Endothelial cell of umbilical vein (primary cell): ENCODE results near the gene OR4D2.

Experiments
- POLR2A ChIP-seq: IDR thresholded peaks from 2 replicates; pipeline ENCODE4 v1.6.1; 2012; ENCODE audit warnings: low read depth, mild to moderate bottlenecking, control low read depth, low read length
- TF ChIP-seq, protein P1 (sequence below), 2 donors: IDR thresholded peaks; 1 replicate in 1 of 2; 2 replicates in 1 of 2; pipeline ENCODE4 v1.5.1; 2011; ENCODE audit warnings: low read length in 2 of 2, mild to moderate bottlenecking in 2 of 2, moderate library complexity in 2 of 2, control low read depth in 1 of 2, inconsistent platforms in 1 of 2, low read depth in 1 of 2; ENCODE audit not compliant: insufficient read depth in 1 of 2; ENCODE audit errors: extremely low read depth in 1 of 2

DNA sequence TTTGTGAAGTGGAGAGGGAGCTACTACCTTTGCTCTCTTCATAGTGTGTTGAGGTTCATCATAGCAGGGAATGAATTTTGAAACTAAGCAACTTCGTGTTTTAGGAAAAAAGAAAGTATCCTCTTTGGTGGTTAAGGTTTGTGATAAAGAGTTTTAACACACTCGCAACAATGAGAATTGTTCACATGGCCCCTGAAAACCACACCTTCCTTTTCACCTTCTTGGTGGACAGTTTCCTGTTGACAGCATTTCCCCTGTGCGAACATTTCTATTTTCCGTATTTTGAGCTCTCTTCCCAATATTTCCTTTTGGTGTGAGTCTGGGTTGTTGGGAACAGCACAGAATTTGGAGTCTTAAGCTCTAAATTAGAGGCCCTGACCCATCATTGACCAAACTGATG, 3.8 kb downstream of the OR4D2 start:
- TF ChIP-seq, protein P1, sequence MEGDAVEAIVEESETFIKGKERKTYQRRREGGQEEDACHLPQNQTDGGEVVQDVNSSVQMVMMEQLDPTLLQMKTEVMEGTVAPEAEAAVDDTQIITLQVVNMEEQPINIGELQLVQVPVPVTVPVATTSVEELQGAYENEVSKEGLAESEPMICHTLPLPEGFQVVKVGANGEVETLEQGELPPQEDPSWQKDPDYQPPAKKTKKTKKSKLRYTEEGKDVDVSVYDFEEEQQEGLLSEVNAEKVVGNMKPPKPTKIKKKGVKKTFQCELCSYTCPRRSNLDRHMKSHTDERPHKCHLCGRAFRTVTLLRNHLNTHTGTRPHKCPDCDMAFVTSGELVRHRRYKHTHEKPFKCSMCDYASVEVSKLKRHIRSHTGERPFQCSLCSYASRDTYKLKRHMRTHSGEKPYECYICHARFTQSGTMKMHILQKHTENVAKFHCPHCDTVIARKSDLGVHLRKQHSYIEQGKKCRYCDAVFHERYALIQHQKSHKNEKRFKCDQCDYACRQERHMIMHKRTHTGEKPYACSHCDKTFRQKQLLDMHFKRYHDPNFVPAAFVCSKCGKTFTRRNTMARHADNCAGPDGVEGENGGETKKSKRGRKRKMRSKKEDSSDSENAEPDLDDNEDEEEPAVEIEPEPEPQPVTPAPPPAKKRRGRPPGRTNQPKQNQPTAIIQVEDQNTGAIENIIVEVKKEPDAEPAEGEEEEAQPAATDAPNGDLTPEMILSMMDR (IDR thresholded peaks at IDR 0.05; ENCODE audit: extremely low read depth in 1 of 2, insufficient read depth in 1 of 2, low read depth in 1 of 2, low read length in 2 of 2) = no peak
- TF ChIP-seq POLR2A = no peak
